ENCODE data around the gene DYNC1LI1. TPM values are rescaled to one million over a fixed set of nuclear protein-coding genes. Genes with fewer than 3 reads are reported as not detected.

Gene DYNC1LI1
- total and polyA plus RNA-seq, 2 experiments from 2014 or later: 43.2 to 47.3 TPM

DNA sequence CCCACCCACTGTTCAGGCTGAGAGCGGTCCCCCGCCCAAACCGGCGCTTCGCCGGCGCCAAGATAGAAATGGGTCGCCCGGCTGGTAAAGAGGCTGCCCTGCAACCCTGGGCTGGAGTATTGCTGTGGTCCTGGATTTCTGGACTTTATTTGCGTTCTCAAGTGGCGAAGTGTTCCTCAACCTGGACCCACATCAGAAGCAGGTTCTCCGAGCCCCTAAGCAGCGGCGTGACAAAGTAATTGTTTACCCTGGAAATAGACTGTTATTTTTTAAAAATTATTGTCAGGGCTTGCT lies 481 bp upstream of the DYNC1LI1 start:
- H3K27me3 ChIP-seq: no peaks in the 10 kb centered on the region
- peak overlapping the region; percentile 80 for H3K4me3 ChIP-seq
- peaks cover 14% of the 10 kb centered on the region for H3K4me1 ChIP-seq (ENCODE audit: low read depth)
- TF ChIP-seq, protein P1, sequence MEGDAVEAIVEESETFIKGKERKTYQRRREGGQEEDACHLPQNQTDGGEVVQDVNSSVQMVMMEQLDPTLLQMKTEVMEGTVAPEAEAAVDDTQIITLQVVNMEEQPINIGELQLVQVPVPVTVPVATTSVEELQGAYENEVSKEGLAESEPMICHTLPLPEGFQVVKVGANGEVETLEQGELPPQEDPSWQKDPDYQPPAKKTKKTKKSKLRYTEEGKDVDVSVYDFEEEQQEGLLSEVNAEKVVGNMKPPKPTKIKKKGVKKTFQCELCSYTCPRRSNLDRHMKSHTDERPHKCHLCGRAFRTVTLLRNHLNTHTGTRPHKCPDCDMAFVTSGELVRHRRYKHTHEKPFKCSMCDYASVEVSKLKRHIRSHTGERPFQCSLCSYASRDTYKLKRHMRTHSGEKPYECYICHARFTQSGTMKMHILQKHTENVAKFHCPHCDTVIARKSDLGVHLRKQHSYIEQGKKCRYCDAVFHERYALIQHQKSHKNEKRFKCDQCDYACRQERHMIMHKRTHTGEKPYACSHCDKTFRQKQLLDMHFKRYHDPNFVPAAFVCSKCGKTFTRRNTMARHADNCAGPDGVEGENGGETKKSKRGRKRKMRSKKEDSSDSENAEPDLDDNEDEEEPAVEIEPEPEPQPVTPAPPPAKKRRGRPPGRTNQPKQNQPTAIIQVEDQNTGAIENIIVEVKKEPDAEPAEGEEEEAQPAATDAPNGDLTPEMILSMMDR (IDR thresholded peaks at IDR 0.05; ENCODE audit: low read depth, low read length): no peak
- peak in 1 of 2 donors; percentile 83 for DNase-seq (ENCODE audit: low read depth in 1 of 2, low spot score in 1 of 2)
- H3K36me3 ChIP-seq: peaks cover 2% of the 10 kb centered on the region
- H3K27ac ChIP-seq: peak overlapping the region; percentile 97
- no peaks in the 10 kb centered on the region for H3K9me3 ChIP-seq (ENCODE audit: low read depth)

DNA sequence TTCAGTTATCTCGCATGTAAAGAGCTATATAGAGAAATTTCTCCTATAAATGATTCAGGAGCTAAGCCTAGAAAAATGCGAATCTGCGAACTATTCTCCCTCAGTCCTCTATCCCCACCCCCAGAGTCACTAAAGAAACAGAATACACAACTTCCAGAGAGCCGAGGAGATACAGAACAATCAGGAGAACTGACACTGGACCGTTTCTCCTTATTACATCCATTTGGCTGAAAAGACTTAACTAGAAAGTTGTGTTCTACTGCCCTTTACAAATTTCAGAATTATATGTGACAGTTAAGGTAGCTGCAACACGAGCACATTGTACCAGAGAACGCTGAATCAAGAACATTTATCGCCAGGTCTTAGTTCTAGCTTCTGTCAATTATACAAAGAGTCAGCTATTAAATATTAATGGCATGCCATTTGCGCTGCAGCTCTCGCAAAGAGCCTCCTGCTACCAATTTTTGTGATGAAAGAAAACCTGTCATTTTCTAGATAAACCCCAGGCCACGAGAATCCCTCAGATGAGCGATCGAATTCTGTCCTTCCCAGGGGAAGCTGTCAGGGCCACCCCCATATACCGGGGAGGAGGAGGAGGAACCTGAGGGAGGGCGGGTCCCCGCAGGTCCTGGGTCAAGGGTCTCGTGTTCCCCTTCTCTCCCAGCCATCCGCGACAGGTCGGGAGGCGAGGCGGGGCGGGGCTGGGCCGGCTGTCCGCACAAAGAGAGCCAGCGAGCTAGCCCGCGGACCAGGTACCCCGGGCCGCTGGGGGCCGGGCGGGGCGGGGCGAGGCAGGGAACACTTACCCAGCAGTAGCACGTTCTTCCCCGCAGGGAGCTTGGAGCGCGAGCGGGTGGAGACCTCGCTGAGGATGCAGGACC lies 878 bp downstream of the DYNC1LI1 start:
- Histone ChIP-seq H3K9me3 (ENCODE audit: low read depth) (no peaks in the 10 kb centered on the region), H3K4me1 (ENCODE audit: low read depth) (peaks cover 14% of the 10 kb centered on the region), H3K4me3 (peak overlapping the region; percentile 80), H3K27me3 (no peaks in the 10 kb centered on the region), H3K36me3 (peaks cover 7% of the 10 kb centered on the region), H3K27ac (peak overlapping the region; percentile 97)
- peak; percentile 27 to 79 for DNase-seq (ENCODE audit: low read depth in 1 of 2, low spot score in 1 of 2)
- TF ChIP-seq, protein P1 (IDR thresholded peaks at IDR 0.05; ENCODE audit: low read depth, low read length): no peak

DNA sequence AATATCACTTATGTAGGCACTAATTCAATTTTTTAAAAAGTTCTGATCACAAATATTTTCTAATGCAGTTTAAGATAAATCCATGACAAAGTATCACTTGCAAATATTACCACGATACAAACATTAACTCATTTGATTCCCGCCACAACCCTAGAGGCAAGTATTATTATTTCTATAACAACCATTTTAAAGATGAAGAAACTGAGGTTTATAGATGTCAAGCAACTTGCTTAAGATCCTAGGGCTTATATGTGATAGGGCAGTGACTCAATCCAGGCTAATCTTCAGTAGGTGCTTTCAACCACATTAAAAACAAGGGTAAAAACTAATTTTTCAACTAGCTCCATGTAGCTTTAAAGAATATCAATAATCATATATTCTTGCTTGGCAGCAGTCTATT lies 1.7 kb downstream of the DYNC1LI1 start:
- Histone ChIP-seq H3K4me1 (ENCODE audit: low read depth) (peaks cover 11% of the 10 kb centered on the region), H3K27ac (no peak overlapping the region), H3K36me3 (peaks cover 7% of the 10 kb centered on the region), H3K9me3 (ENCODE audit: low read depth) (no peaks in the 10 kb centered on the region), H3K27me3 (no peaks in the 10 kb centered on the region), H3K4me3 (peak overlapping the region; percentile 80)
- DNase-seq (ENCODE audit: low read depth in 1 of 2, low spot score in 1 of 2): no peak
- TF ChIP-seq, protein P1 (IDR thresholded peaks at IDR 0.05; ENCODE audit: low read depth, low read length): no peak

DNA sequence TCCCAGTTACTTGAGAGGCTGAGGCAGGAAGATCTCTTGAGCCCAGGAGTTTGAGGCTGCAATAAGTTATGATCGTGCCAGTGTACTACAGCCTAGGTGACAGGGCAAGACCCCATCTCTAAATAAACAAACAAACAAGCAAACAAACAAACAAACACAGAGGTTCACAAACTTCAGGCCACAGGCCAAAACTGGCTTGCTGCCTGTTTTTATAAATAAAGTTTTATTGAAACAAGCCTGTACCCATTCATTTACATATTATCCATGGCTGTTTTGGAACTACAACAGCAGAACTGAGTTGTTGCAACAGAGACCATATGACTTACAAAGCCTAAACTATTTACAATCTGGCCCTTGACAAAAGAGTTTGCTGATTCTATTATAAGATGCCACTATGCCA lies 6.5 kb downstream of the DYNC1LI1 start:
- Histone ChIP-seq H3K27me3 (no peaks in the 10 kb centered on the region), H3K9me3 (ENCODE audit: low read depth) (no peaks in the 10 kb centered on the region), H3K4me1 (ENCODE audit: low read depth) (no peaks in the 10 kb centered on the region), H3K27ac (no peak overlapping the region), H3K36me3 (peaks cover 7% of the 10 kb centered on the region), H3K4me3 (no peak overlapping the region)
- peak in 1 of 2 donors; percentile 12 for DNase-seq (ENCODE audit: low read depth in 1 of 2, low spot score in 1 of 2)
- TF ChIP-seq, protein P1 (IDR thresholded peaks at IDR 0.05; ENCODE audit: low read depth, low read length): no peak

DNA sequence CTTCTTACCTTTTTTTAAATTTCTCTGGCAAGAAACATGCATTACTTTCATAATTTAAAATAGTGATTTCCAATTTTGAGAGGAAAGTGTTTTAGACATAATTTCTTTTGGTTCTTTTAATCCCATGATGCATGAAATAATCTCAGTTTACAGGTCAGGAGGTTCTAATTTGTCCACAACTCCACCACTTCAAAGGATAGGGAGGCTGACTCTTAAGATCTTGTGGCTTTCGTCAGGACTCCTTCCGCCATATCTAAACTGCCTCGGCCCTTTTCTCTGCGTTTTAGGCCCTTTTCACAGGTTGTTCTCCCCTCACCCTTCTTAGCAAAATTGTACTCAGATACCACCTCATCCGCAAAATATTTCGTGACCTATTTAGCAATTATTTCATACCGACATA lies 8.0 kb downstream of the DYNC1LI1 start:
- Histone ChIP-seq H3K4me3 (no peak overlapping the region), H3K27ac (no peak overlapping the region), H3K27me3 (no peaks in the 10 kb centered on the region), H3K9me3 (ENCODE audit: low read depth) (no peaks in the 10 kb centered on the region), H3K36me3 (peaks cover 7% of the 10 kb centered on the region), H3K4me1 (ENCODE audit: low read depth) (no peaks in the 10 kb centered on the region)
- DNase-seq (ENCODE audit: low read depth in 1 of 2, low spot score in 1 of 2): no peak
- TF ChIP-seq, protein P1 (IDR thresholded peaks at IDR 0.05; ENCODE audit: low read depth, low read length): no peak

All from cardiac muscle cell (in vitro differentiated cells and primary cell).